Measurements from ENCODE around the gene KCMF1.
A peak's percentile ranks its signal among the peaks of the same experiment; 100 is the strongest.

The KCMF1 gene

GRCh38 chr2:84980263-84980983 lies 9.5 kb downstream of the KCMF1 start:
- no peak overlapping the region for H3K4me2 ChIP-seq

DNA sequence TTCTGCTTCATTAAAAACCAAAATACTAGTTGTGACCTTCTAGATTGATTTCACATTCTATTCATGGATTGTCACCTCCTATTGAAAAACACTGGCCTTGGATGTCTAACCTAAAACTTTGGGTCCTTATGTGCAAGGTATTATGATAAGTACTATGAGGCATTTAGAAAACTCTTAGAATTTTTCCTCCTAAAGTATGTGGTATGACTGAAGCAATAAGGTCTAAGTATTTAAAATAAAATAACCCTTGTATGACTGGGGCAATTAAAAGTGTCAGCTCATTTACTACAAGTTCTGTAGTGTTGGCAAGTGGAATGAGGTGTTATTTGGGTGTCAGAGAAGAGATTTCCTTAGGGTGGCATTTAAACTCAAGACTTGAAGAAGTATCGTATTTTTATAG lies 15.1 kb downstream of the KCMF1 start:
- H3K79me2 ChIP-seq (ENCODE audit: insufficient read depth, low read depth): peaks cover 100% of the 10 kb centered on the region
- no peak overlapping the region for H3K4me2 ChIP-seq
- no peak overlapping the region for H3K9ac ChIP-seq
- H3K4me1 ChIP-seq (ENCODE audit: low read depth, poor library complexity, severe bottlenecking): peaks cover 47% of the 10 kb centered on the region
- H3K27ac ChIP-seq: no peak overlapping the region
- TF ChIP-seq CTCF (conservative IDR thresholded peaks at IDR 0.05; ENCODE audit: low read depth, low read length): no peak
- peaks cover 74% of the 10 kb centered on the region for H4K20me1 ChIP-seq (ENCODE audit: insufficient read depth)
- no peak overlapping the region for H3K4me3 ChIP-seq (IDR thresholded peaks at IDR 0.05; ENCODE audit: insufficient read depth, low read depth, low read length)
- no peaks in the 10 kb centered on the region for H3K36me3 ChIP-seq (ENCODE audit: insufficient read depth)
- no peaks in the 10 kb centered on the region for H3K27me3 ChIP-seq (ENCODE audit: insufficient read depth, low read depth)
- H2AFZ ChIP-seq (ENCODE audit: low read depth): no peak overlapping the region

More at GRCh38 chr2:84980263-84980983, 9.5 kb downstream of the KCMF1 start:
- TF ChIP-seq CTCF (conservative IDR thresholded peaks at IDR 0.05; ENCODE audit: low read depth, low read length): no peak
- Histone ChIP-seq H3K79me2 (ENCODE audit: insufficient read depth, low read depth) (peaks cover 100% of the 10 kb centered on the region), H3K27me3 (ENCODE audit: insufficient read depth, low read depth) (no peaks in the 10 kb centered on the region), H3K4me1 (ENCODE audit: low read depth, poor library complexity, severe bottlenecking) (peaks cover 49% of the 10 kb centered on the region), H2AFZ (ENCODE audit: low read depth) (no peak overlapping the region), H3K36me3 (ENCODE audit: insufficient read depth) (no peaks in the 10 kb centered on the region), H3K27ac (no peak overlapping the region), H4K20me1 (ENCODE audit: insufficient read depth) (peaks cover 79% of the 10 kb centered on the region), H3K4me3 (IDR thresholded peaks at IDR 0.05; ENCODE audit: insufficient read depth, low read depth, low read length) (no peak overlapping the region), H3K9ac (no peak overlapping the region)

DNA sequence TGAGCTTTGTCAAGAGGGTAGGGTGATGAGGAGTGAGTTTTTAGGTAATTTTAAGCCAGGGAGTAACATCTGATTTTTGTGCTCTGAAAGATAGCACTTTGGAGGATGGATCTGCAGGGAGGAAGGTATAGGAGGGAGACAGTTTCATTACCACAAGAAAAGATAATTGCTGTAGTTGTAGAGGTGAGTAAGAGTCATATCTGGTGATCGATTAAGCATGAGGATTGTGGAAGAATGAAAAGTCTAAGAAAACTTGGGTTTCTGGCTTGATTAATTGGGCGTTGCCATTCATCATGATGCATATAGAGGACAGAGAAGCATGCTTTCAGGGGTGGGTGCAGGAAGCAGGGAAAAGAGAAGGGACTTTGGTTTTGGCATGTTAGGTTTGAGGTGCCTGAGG lies 18.5 kb downstream of the KCMF1 start:
- peaks cover 99% of the 10 kb centered on the region for H3K79me2 ChIP-seq (ENCODE audit: insufficient read depth, low read depth)
- H4K20me1 ChIP-seq (ENCODE audit: insufficient read depth): peaks cover 68% of the 10 kb centered on the region
- no peak overlapping the region for H2AFZ ChIP-seq (ENCODE audit: low read depth)
- H3K4me1 ChIP-seq (ENCODE audit: low read depth, poor library complexity, severe bottlenecking): peaks cover 58% of the 10 kb centered on the region
- H3K27ac ChIP-seq: 0 out of 2 replicates have a peak overlapping the region, but pooled peaks have one; percentile 3
- H3K36me3 ChIP-seq (ENCODE audit: insufficient read depth): no peaks in the 10 kb centered on the region
- no peak overlapping the region for H3K4me2 ChIP-seq
- H3K27me3 ChIP-seq (ENCODE audit: insufficient read depth, low read depth): no peaks in the 10 kb centered on the region
- no peak for TF ChIP-seq CTCF (conservative IDR thresholded peaks at IDR 0.05; ENCODE audit: low read depth, low read length)
- H3K4me3 ChIP-seq (IDR thresholded peaks at IDR 0.05; ENCODE audit: insufficient read depth, low read depth, low read length): no peak overlapping the region
- H3K9ac ChIP-seq: no peak overlapping the region

- no peak overlapping the region for H2AFZ ChIP-seq (ENCODE audit: low read depth)
- peaks cover 73% of the 10 kb centered on the region for H4K20me1 ChIP-seq (ENCODE audit: insufficient read depth)
- TF ChIP-seq CTCF (conservative IDR thresholded peaks at IDR 0.05; ENCODE audit: low read depth, low read length): no peak
- H3K4me1 ChIP-seq (ENCODE audit: low read depth, poor library complexity, severe bottlenecking): peaks cover 63% of the 10 kb centered on the region
- peaks cover 99% of the 10 kb centered on the region for H3K79me2 ChIP-seq (ENCODE audit: insufficient read depth, low read depth)
- H3K27me3 ChIP-seq (ENCODE audit: insufficient read depth, low read depth): no peaks in the 10 kb centered on the region
- H3K27ac ChIP-seq: no peak overlapping the region
- no peaks in the 10 kb centered on the region for H3K36me3 ChIP-seq (ENCODE audit: insufficient read depth)
- no peak overlapping the region for H3K4me2 ChIP-seq
- no peak overlapping the region for H3K4me3 ChIP-seq (IDR thresholded peaks at IDR 0.05; ENCODE audit: insufficient read depth, low read depth, low read length)
- H3K9ac ChIP-seq: no peak overlapping the region
Observed at GRCh38 chr2:84989927-84990326, 19.0 kb downstream of the KCMF1 start.

All from KMS-11 (cell line).